GM19324 (cell line): ENCODE measurements around the gene TESK2.
A peak's percentile ranks its signal among the peaks of the same experiment; 100 is the strongest.
"Not testable (repeated sequence)": the region's sequence is repeated elsewhere in the genome, so short reads cannot be mapped to it uniquely, and the experiment has no call there.

ENCODE experiments used
- ATAC-seq: cut with Tn5 transposase; IDR thresholded peaks from one replicate; pipeline ENCODE4 v1.9.1; 2021; ENCODE audit warnings: mild to moderate bottlenecking, moderate library complexity; ENCODE audit not compliant: unreplicated experiment, low FRiP score

Gene TESK2

GRCh38 chr1:45380730-45381129, 110.2 kb downstream of the TESK2 start:
- no peak for ATAC-seq

DNA sequence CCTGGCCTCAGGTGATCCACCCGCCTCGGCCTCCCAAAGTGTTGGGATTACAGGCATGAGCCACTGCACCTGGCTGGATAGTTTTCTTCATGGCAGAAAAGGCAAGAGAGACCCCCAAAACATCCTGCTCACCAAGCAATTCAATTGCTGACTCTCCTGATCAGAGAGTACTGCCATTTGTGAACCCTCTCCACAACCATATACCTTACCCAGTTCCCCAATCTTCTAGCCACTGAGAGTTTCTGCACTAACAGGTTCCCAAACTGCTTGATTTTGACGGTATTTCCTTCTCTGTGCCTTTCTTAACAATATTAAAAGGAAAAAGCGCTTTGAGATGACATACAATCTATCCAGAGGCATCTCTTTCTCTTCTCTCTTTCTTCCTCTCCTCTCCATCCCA, 110.8 kb downstream of the TESK2 start:
- ATAC-seq: no peak

- no peak for ATAC-seq
These were observed 111.4 kb downstream of the TESK2 start for GRCh38 chr1:45379524-45379923.

DNA sequence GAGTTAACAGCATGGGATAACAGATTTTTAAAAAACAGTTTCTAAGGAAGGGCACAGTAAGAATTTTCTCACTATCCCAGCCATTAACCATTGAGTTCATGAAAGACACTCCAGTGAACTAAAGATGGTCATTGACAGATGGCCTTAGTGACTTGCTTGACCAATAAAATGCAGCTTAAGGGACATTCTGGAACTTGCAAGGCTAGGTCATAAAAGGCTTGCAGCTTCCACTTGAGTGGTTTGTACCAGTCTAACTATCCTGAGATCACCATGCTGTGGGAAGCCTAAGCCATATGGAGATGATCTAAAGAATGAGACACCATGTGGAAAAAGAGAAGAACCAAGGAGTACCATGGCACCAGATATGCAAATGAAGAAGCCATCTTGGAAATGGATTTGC, 112.8 kb downstream of the TESK2 start:
- no peak for ATAC-seq

- no peak for ATAC-seq
These were observed 115.6 kb downstream of the TESK2 start for GRCh38 chr1:45375104-45376090.

DNA sequence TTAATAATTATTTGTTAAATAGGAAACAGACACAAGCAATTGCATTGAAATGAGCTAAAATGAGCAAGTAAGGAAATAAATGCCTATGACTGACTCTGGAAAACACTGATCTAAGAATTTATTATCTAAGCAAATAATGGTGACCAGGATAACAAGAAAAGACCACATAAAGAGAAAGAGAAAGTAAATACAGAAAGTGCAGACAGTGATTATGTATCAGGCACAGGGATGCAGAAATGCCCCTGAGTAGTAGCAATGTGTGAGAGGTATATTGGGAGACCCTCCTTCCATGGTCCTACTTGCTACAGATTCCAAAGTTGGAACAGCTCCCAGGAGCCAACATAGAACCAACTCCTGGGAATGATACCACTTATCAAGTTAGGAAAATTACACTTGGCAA, 117.4 kb downstream of the TESK2 start:
- no peak for ATAC-seq

DNA sequence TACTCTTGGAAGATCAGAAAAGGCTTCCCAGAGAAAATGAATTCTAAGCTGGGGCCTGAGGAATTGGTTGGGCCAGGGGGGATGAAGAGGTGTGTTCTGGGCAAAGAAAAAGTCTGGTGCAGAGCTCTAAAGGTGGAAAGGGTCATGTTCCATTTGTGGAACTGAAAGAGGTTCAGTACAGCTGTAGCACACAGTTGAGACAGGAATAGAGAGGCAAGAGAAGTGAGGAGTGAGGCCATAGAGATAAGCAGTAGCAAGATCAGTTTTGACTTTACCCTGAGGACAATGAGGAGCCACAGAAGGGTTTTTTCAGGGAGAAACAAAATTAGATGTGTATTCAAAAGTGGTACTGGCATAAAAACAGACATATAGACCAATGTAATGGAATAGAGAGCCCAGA, 120.4 kb downstream of the TESK2 start:
- peak; percentile 62 for ATAC-seq

DNA sequence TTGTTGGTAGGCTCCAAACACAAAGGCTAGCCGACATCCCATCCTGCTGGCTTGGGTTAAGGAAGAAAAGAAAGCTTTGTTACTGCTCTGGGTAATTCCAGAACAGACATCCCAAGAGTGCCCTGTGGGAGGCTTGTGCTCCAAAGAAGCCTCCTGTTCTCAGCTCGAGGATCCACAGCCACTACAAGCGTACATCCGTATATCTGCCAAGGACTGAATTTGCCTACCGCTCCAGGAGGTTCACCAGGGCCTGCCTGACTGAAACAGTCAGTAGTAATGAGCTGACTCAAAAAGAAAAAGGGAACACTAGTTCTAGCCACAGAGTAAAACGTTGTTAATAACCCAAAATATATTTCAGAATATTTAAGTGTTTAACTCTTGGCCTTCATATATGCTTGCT, 125.9 kb downstream of the TESK2 start:
- ATAC-seq: no peak

GRCh38 chr1:45364294-45364693, 126.7 kb downstream of the TESK2 start:
- ATAC-seq: no peak

DNA sequence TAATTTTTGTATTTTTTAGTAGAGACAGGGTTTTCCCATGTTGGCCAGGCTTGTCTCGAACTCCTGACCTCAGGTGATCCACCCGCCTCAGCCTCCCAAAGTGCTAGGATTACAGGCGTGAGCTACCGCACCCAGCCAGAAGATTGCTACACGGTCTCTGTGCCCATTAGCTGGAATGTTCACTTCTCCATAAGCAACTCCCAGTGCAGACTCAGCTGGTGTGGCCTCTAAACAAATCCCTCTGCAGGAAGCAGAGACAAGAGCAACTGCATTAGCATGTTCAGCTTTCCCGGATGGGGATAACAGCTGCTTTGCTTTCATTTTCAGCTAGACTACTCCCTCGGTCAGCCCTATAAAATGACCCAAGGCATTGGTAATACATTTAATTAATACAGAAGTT, 130.0 kb downstream of the TESK2 start:
- ATAC-seq: not testable (repeated sequence)

GRCh38 chr1:45359882-45360513, 131.0 kb downstream of the TESK2 start:
- ATAC-seq: no peak

DNA sequence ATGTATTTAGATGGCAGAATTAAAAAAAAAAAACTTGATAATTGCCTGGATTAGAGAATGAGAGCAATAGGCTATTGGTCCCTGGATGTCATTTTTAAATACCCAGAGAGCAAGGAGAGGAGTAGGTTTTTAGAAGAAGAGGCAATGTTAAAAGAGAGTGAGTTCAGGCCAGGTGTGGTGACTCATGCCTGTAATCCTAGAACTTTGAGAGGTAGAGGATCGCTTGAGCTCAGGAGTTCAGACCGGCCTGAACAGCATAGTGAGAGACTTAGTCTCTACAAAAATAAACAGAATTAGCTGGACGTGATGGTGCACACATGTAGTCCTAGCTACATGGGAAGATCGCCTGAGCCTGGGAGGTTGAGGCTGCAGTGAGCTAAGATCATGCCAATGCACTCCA, 134.8 kb downstream of the TESK2 start:
- no peak for ATAC-seq

DNA sequence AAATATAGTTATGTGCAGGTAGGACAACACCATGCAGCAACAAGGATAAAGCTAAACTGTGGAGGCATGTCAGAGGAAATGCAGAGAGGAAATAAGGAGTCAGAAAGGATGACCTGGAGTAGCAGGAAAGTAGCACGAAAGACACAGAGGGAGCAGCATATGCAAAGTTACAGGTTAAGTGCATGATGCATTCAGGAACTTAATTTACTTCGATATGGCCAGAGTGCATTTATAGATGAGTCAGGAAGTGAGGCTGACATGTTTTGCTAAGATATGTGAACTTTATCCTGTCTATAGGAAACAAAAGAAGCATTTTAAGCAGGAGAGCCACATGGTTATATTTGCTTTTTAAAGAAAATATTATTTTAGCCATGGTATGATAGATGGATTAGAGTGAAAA, 135.3 kb downstream of the TESK2 start:
- ATAC-seq: no peak

GRCh38 chr1:45354838-45355237, 136.1 kb downstream of the TESK2 start:
- ATAC-seq: no peak

GRCh38 chr1:45353685-45354084, 137.3 kb downstream of the TESK2 start:
- ATAC-seq: no peak

DNA sequence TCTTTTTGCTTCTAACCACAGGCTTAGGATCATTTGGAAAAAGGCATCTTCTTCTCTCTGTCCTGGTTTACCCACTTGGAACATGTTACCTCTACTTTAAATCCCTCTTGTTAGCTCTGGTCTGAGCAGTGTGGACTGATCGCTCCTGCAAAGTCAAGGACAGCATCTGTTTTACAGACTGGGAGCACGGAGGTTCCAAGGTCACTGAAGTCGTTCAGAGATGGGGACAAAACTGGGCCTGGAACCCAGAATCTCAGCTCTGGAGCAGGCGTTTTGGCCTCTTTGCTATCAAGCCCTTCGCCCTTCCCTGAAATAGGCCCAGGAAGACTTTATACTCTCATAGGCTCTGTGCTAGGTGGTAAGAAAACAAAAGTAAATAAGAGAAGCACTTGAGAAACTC, 139.5 kb downstream of the TESK2 start:
- ATAC-seq: no peak

GRCh38 chr1:45348966-45349677, 141.8 kb downstream of the TESK2 start:
- no peak for ATAC-seq

GRCh38 chr1:45348609-45348965, 142.4 kb downstream of the TESK2 start:
- no peak for ATAC-seq

DNA sequence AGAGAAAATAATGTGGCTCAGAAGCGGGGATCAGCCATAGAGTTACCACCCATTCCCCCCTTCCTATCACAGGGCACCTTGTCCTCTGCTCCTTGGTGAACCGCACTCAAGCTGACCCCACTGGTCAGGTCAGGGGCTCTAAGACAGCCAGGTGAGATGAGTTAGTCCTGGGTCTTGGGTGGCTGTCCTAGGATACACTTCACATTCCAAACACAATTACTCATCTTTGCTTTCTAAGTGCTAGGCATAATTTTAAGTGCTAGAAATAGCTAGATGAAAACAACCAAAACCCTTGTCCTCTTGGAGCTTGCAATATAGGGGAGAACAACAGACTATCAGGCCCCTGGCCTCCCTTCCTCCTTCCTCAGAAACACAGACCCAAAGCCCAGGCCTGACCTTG, 142.9 kb downstream of the TESK2 start:
- ATAC-seq: no peak

DNA sequence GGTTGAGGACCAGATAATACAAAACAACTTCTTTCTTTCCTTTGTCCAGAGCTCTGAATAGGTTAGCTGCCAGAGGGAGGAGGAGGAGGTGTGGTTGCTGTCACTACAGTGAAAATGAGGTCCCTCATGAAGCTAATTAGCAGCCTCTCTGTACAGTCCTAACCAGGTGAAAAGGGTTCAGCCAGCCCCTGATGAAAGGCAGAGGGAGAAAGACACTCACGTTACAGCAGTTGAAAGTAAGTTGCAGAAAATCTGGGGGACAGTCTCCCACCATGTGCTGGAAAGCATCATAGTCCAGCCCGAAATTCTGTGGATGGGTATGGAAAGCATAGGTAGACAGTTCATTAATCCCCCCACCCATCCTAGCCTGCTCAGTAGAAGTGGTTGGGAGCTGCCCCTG, 144.5 kb downstream of the TESK2 start:
- no peak for ATAC-seq

- no peak for ATAC-seq
These were observed 145.9 kb downstream of the TESK2 start for GRCh38 chr1:45345014-45345413.
